CD14-positive monocyte (primary cell): ENCODE data around the gene AMPD3. TPM values are rescaled to one million over a fixed set of nuclear protein-coding genes. Genes with fewer than 3 reads are reported as not detected.

Experiments
- DNase-seq, 3 donors: peaks; one replicate each; pipeline ENCODE4 v3.0.0-alpha.2; 2011 to 2022
- H2AFZ ChIP-seq: 2 replicates; pipeline ENCODE4 v1.6.0; 2012; ENCODE audit warnings: mild to moderate bottlenecking, low read depth, low read length, inconsistent platforms; ENCODE audit not compliant: insufficient read depth, poor library complexity, severe bottlenecking
- H3K27ac ChIP-seq, 2 donors: 1 replicate in 1 of 2; 2 replicates in 1 of 2; pipeline ENCODE4 v1.5.1; 2012 to 2013; ENCODE audit warnings: low read length in 2 of 2, control low read depth in 1 of 2, inconsistent platforms in 1 of 2, low read depth in 1 of 2, mild to moderate bottlenecking in 1 of 2
- H3K27me3 ChIP-seq, 2 donors: one replicate each; pipeline versions ENCODE4 v1.6.0 to v1.6.1; 2011 to 2013; ENCODE audit warnings: low read length in 2 of 2; ENCODE audit not compliant: control insufficient read depth in 2 of 2, insufficient read depth in 2 of 2
- H3K36me3 ChIP-seq, 2 donors: replicated peaks in 1 of 2; 1 replicate in 1 of 2; 2 replicates in 1 of 2; pipeline versions ENCODE4 v1.5.1 to v1.6.1; 2012 to 2013; ENCODE audit warnings: low read length in 2 of 2, control low read depth in 1 of 2, inconsistent platforms in 1 of 2, mild to moderate bottlenecking in 1 of 2; ENCODE audit not compliant: insufficient read depth in 2 of 2, control insufficient read depth in 1 of 2
- H3K4me1 ChIP-seq, 2 donors: 1 replicate in 1 of 2; 2 replicates in 1 of 2; pipeline versions ENCODE4 v1.5.1 to v1.6.1; 2012 to 2013; ENCODE audit warnings: low read length in 2 of 2, control low read depth in 1 of 2, inconsistent platforms in 1 of 2, mild to moderate bottlenecking in 1 of 2, moderate library complexity in 1 of 2; ENCODE audit not compliant: insufficient read depth in 2 of 2, control insufficient read depth in 1 of 2
- H3K4me2 ChIP-seq: replicated peaks from 2 replicates; pipeline ENCODE3; 2012; ENCODE audit warnings: low read length, moderate library complexity, mild to moderate bottlenecking; ENCODE audit not compliant: poor library complexity, severe bottlenecking; ENCODE audit errors: extremely low read depth
- H3K4me3 ChIP-seq, 3 experiments: fragments of 200-600 bp in 1 of 3; sonication (generic) in 1 of 3; replicated peaks in 1 of 3; 1 replicate in 2 of 3; 2 replicates in 1 of 3; pipeline ENCODE4 v1.5.1; 2011 to 2013; ENCODE audit warnings: low read length in 3 of 3, mild to moderate bottlenecking in 3 of 3, control low read depth in 2 of 3, low read depth in 2 of 3, inconsistent platforms in 1 of 3, moderate library complexity in 1 of 3
- H3K79me2 ChIP-seq: 2 replicates; pipeline ENCODE4 v1.6.0; 2012; ENCODE audit warnings: mild to moderate bottlenecking, control low read depth, inconsistent platforms, low read length, moderate library complexity; ENCODE audit not compliant: insufficient read depth
- H3K9ac ChIP-seq: 2 replicates; pipeline ENCODE4 v1.6.0; 2017; ENCODE audit warnings: low read length, mild to moderate bottlenecking; ENCODE audit not compliant: insufficient read depth, poor library complexity, severe bottlenecking
- H3K9me3 ChIP-seq, 2 donors: replicated peaks in 1 of 2; 1 replicate in 1 of 2; 2 replicates in 1 of 2; pipeline versions ENCODE4 v1.5.1 to v1.6.1; 2012 to 2013; ENCODE audit warnings: low read length in 2 of 2, control low read depth in 1 of 2; ENCODE audit not compliant: control insufficient read depth in 1 of 2, insufficient read depth in 1 of 2
- H4K20me1 ChIP-seq: 2 replicates; pipeline ENCODE4 v1.6.0; 2012; ENCODE audit warnings: mild to moderate bottlenecking, low read length, control low read depth, moderate library complexity; ENCODE audit not compliant: insufficient read depth
- H3K27ac Mint-ChIP-seq, 7 donors: one replicate each; pipeline ENCODE4 v1.8.0; 2020; ENCODE audit warnings: mild to moderate bottlenecking in 7 of 7, mixed read lengths in 7 of 7, moderate library complexity in 6 of 7, inconsistent platforms in 2 of 7
- H3K27me3 Mint-ChIP-seq, 3 donors: one replicate each; pipeline ENCODE4 v1.8.0; 2021 to 2022; ENCODE audit warnings: low read depth in 3 of 3, mild to moderate bottlenecking in 3 of 3, mixed read lengths in 3 of 3, moderate library complexity in 3 of 3, inconsistent platforms in 1 of 3
- H3K36me3 Mint-ChIP-seq, 2 donors: one replicate each; pipeline ENCODE4 v1.8.0; 2020; ENCODE audit warnings: mixed read lengths in 2 of 2, inconsistent platforms in 1 of 2, mild to moderate bottlenecking in 1 of 2
- H3K4me1 Mint-ChIP-seq: one replicate; pipeline ENCODE4 v1.8.0; 2020; ENCODE audit warnings: mild to moderate bottlenecking, mixed read lengths
- H3K4me3 Mint-ChIP-seq, 2 donors: one replicate each; pipeline ENCODE4 v1.8.0; 2020; ENCODE audit warnings: mild to moderate bottlenecking in 2 of 2, mixed read lengths in 2 of 2, moderate library complexity in 1 of 2
- H3K9me3 Mint-ChIP-seq, 7 donors: one replicate each; pipeline ENCODE4 v1.8.0; 2020 to 2022; ENCODE audit warnings: mixed read lengths in 7 of 7, mild to moderate bottlenecking in 6 of 7, moderate library complexity in 6 of 7, inconsistent platforms in 2 of 7
- WGBS: methylation state at CpG from one replicate; pipeline ENCODE4 v1.1.5; 2013; ENCODE audit warnings: missing lambda C conversion rate; ENCODE audit not compliant: insufficient coverage; 5-methylcytosine and 5-hydroxymethylcytosine counted together
- intact Hi-C, 2 donors: fragments of 100-400 bp; cut with micrococcal nuclease; formaldehyde crosslinking; loops; one replicate each; pipeline versions ENCODE4 v1.15.0 to v1.15.1; 2023
- polyA plus RNA-seq, 3 donors: library from polyadenylated mRNA; depleted of rRNA in 1 of 3; unstranded in 2 of 3; stranded (reverse) in 1 of 3; fragments of 300-500 nt in 2 of 3; fragments of >200 nt in 1 of 3; fragmentation: Illumina TruSeq in 2 of 3; gene quantifications; 1 replicate in 2 of 3; 2 replicates in 1 of 3; pipeline ENCODE4 v1.2.3, GENCODE V29; 2012 to 2021
- TF ChIP-seq, protein P1 (sequence below): fragments of 200-600 bp; IDR thresholded peaks from one replicate; pipeline ENCODE4 v1.8.0; 2022; ENCODE audit warnings: antibody characterized with exemption, mild to moderate bottlenecking

AMPD3 gene
- polyA plus RNA-seq, 3 donors: 10.5 to 24.3 (median 14.3) TPM

GRCh38 chr11:10418259-10418949, 36.7 kb upstream of the AMPD3 start:
- no peak overlapping the region for H3K4me3 Mint-ChIP-seq
- peaks cover 26 to 28% of the 10 kb centered on the region in 2 donors for H3K4me1 ChIP-seq
- WGBS: no CpG with 5 or more reads among the region's 6 CpGs
- no peaks in the 10 kb centered on the region for H3K9me3 ChIP-seq
- peaks cover 42% of the 10 kb centered on the region for H3K4me1 Mint-ChIP-seq
- no peak overlapping the region for H3K4me3 ChIP-seq
- intact Hi-C loops: loop anchor here in 1 of 2 donors (5.0 kb wide), 1 partner anchor 39 kb away; the partner anchor contains the start of gene AMPD3
- no peak overlapping the region for H3K27ac ChIP-seq
- no peak overlapping the region for H3K27ac Mint-ChIP-seq
- no peaks in the 10 kb centered on the region for H3K79me2 ChIP-seq
- H4K20me1 ChIP-seq: no peaks in the 10 kb centered on the region
- TF ChIP-seq, protein P1, sequence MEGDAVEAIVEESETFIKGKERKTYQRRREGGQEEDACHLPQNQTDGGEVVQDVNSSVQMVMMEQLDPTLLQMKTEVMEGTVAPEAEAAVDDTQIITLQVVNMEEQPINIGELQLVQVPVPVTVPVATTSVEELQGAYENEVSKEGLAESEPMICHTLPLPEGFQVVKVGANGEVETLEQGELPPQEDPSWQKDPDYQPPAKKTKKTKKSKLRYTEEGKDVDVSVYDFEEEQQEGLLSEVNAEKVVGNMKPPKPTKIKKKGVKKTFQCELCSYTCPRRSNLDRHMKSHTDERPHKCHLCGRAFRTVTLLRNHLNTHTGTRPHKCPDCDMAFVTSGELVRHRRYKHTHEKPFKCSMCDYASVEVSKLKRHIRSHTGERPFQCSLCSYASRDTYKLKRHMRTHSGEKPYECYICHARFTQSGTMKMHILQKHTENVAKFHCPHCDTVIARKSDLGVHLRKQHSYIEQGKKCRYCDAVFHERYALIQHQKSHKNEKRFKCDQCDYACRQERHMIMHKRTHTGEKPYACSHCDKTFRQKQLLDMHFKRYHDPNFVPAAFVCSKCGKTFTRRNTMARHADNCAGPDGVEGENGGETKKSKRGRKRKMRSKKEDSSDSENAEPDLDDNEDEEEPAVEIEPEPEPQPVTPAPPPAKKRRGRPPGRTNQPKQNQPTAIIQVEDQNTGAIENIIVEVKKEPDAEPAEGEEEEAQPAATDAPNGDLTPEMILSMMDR: no peak
- no peak overlapping the region for H2AFZ ChIP-seq
- no peaks in the 10 kb centered on the region for H3K27me3 ChIP-seq
- H3K36me3 ChIP-seq: no peaks in the 10 kb centered on the region
- peaks cover 4 to 9% (median 6%) of the 10 kb centered on the region in 7 donors for H3K9me3 Mint-ChIP-seq
- H3K27me3 Mint-ChIP-seq: peaks cover 0 to 7% (median 0%) of the 10 kb centered on the region in 3 donors
- H3K9ac ChIP-seq: no peak overlapping the region
- H3K36me3 Mint-ChIP-seq: no peaks in the 10 kb centered on the region
- peak overlapping the region; percentile 7 for H3K4me2 ChIP-seq
- DNase-seq: peak in 1 of 3 donors; percentile 25

DNA sequence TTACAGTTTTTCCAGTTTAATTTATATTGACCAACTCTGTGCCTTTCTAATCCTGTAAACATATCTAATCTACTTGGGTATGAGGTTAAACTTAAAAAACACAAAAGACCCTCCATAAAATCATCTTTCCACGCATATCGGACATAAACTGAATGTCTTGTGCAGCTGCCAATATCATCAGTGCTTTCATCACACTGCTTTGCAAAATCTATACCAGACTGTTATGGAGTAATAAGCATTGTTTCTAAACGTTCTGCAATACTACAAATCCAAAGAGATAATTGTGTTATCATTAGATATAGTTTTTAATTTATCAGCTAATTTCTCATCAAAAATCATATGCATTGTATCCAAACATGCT, 36.1 kb upstream of the AMPD3 start:
- no peaks in the 10 kb centered on the region for H3K27me3 ChIP-seq
- no peak overlapping the region for H3K9ac ChIP-seq
- peaks cover 0 to 7% (median 0%) of the 10 kb centered on the region in 3 donors for H3K27me3 Mint-ChIP-seq
- peaks cover 37% of the 10 kb centered on the region for H3K4me1 Mint-ChIP-seq
- H3K4me3 ChIP-seq: no peak overlapping the region
- H4K20me1 ChIP-seq: no peaks in the 10 kb centered on the region
- H2AFZ ChIP-seq: no peak overlapping the region
- TF ChIP-seq, protein P1: no peak
- H3K36me3 Mint-ChIP-seq: no peaks in the 10 kb centered on the region
- H3K36me3 ChIP-seq: no peaks in the 10 kb centered on the region
- intact Hi-C loops: loop anchor here in 1 of 2 donors (5.0 kb wide), 1 partner anchor 38 kb away; the partner anchor contains the start of gene AMPD3
- peaks cover 21 to 23% of the 10 kb centered on the region in 2 donors for H3K4me1 ChIP-seq
- no peaks in the 10 kb centered on the region for H3K9me3 ChIP-seq
- peaks cover 5 to 10% (median 7%) of the 10 kb centered on the region in 7 donors for H3K9me3 Mint-ChIP-seq
- H3K4me2 ChIP-seq: peak overlapping the region; percentile 7
- H3K27ac ChIP-seq: no peak overlapping the region
- H3K27ac Mint-ChIP-seq: no peak overlapping the region
- H3K79me2 ChIP-seq: no peaks in the 10 kb centered on the region
- peak overlapping the region in 1 of 2 donors; percentile 62 for H3K4me3 Mint-ChIP-seq
- DNase-seq: no peak
- no CpG with 5 or more reads among the region's 3 CpGs for WGBS
